GM21737 (cell line): ENCODE results near the gene SLC9A1.

Source experiments
- ATAC-seq: cut with Tn5 transposase; IDR thresholded peaks from one replicate; pipeline ENCODE4 v1.9.1; 2021; ENCODE audit warnings: mild to moderate bottlenecking, moderate library complexity; ENCODE audit not compliant: unreplicated experiment

Gene SLC9A1

GRCh38 chr1:27108588-27108987 lies 46.3 kb downstream of the SLC9A1 start:
- no peak for ATAC-seq

GRCh38 chr1:27106561-27107323 lies 48.2 kb downstream of the SLC9A1 start:
- ATAC-seq: no peak

GRCh38 chr1:27105018-27105417 lies 49.9 kb downstream of the SLC9A1 start:
- no peak for ATAC-seq

DNA sequence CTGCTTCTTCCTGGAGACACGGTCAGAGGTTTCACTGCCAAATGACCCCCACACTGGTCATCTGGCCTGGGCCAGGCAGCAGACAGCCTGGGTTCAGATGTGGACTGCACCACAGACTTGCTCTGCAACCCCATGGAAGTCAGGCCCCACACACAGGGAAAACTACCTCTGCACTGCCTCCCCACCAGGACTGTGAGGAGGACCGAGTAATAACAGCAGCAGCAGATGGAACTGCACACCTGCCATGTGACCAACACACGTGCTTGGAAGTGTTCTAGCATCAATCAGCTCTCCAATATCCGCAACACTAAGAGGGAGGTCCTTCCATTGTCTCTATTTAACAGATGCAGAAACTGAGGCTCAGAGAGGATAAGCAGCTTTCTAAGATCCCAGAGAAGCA lies 51.4 kb downstream of the SLC9A1 start:
- ATAC-seq: no peak

- no peak for ATAC-seq
Measured at GRCh38 chr1:27102707-27103468, 52.0 kb downstream of the SLC9A1 start.

DNA sequence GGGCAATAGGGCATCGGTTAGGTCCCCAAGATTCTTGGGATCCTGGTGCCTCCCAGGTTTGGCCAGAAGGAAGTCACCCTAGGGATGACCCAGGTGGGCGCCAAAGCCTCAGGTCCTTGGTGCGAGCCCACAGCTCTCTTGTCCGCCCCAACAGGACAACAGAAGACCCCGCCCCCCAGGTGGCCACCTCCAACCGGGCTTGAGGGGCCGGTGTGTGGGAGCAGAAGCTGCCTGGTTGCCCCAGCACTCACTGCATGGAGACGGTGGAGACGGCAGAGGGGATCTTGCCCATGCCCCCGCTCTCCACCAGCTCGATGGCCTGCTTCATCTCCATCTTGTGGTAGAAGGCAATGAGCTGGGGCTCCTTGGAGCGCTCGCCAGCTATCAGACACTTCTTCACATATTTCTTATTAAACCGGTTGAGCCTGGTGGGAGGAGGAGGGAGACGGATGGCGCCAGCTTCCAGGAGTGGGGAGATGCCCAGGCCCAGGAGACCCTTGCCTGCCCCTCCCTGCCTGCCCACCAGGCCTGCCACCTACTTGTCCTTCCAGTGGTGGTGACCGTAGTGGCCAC lies 52.7 kb downstream of the SLC9A1 start:
- no peak for ATAC-seq

GRCh38 chr1:27101696-27102095 lies 53.2 kb downstream of the SLC9A1 start:
- ATAC-seq: no peak

GRCh38 chr1:27101054-27101491 lies 53.9 kb downstream of the SLC9A1 start:
- no peak for ATAC-seq

DNA sequence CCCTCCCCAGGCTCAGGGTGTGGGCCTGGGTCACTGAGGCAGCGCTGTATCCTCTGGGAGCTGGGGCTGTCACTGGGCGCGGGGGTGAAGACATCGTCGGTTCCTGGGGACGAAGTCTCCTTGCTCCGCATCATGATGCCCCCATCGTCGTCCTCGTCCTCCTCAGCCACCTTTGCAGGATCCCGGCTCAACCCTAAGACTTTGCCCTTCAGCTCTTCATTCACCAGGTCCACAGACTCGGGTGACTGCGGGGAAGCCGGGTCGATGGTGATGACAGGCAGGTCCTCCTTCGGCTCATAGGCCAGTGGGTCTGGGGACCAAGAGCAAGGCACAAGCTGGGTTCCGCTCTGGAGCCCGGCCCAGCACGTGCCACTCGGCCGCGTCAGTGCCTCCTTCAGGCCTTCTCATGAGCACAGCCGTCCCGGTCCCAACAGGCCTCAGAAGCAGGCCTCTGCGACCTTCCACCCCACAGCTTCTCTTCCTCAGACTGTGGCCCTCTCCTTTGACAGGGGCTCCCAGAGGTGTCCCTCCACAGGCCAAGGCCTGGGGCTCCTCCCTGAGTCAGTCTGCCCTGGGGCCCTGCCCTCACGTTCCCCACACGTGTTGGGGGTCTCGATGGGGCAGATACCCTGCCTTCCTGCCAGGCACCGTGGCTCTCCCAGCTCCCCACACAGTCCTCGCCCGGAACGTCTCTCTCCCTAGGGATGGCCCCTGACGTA lies 54.4 kb downstream of the SLC9A1 start:
- no peak for ATAC-seq

DNA sequence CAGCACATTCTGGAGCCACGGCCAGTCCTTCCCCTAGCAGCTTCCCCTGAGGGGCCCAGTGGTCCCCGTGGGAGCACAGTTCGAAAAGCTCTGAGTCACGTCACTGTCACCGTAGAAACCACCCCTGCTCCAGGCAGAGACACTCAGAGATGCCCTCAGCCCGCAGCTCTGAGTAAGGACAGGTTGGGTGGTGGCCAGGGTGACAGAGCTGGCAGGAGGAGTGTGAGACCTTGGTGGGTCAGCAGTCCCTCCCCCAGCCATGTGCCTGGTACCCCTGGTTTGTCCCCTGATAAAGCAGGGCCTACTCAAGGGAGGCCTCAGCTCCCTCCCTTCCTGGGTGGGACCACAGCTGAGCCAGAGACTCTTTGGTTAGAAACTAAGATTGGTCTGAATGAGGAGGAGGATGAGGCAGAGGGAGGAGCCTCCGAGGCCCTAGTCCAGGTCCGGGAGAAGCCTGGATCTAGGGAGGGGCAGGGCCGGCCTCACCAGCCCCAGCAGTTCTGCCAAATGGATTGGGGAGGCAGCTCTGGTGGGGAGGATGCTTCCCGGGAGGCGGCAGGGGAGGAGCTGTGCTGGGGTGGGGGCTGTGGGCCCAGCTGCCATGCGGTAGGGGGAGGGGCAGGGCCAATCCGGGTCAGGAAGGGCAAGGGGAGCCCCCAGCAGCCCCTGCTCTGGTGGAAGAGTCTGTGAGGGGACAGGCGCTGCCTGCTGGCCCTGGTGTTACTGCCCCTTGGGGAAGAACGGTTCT lies 55.2 kb downstream of the SLC9A1 start:
- no peak for ATAC-seq

DNA sequence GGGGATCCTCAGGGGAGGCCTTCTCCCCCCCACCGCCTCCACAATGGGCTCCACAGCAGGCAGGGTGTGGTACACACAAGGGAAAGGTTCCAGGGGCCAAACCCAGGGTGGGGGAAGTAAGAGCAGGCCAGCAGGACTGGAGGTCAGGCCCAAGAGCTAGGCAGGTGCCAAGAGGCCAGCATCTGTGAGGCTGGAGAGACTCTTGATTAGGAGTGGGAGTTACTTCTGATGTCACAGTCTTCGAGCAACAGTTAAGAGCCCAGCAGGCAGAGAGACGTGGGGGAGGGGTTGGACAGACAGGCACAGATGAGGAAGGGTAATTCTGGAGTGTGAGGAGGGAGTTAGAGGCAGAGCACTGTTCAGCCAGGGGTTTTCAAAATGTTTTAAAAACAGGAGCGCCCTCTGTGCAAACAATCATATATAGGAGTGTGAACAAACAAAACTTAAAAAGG lies 55.8 kb downstream of the SLC9A1 start:
- ATAC-seq: no peak

- no peak for ATAC-seq
Measured at GRCh38 chr1:27098431-27099134, 56.3 kb downstream of the SLC9A1 start.

DNA sequence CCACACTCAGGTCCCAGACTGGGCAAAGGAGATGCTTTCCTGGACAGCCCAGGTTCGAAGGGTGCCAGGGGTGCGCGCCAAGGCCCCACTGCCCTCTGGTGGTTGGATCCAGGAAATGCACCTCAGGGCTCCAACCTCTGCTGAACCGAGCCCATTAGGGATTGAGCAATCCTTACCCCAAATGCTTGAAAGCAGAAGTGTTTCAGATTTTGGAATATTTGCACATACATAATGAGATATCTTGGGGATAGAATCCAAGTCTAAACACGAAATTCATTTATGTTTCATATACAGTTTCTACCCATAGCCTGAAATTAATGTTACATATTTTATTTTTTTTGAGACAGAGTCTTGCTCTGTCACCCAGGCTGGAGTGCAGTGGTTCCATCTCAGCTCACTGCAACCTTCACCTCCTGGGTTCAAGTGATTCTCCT lies 57.4 kb downstream of the SLC9A1 start:
- no peak for ATAC-seq

DNA sequence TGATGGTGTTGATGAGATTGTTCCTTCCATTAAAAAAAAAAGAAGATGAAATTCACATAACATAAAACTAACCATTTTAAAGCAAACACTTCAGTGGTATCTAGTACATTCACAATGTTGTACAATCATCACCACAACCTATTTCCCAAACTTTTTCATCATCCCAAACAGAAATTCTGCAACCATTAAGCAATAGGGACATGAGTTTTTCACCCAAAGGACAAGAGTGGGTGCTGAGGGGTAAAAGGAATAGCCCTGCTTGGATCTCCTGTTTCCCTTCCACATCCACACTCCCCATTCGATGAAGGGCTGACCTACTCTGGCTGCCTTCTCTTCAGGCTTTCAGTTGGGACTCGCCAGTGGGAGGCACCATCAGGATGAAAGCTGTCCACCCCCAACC lies 59.3 kb downstream of the SLC9A1 start:
- ATAC-seq: no peak

GRCh38 chr1:27092888-27093287 lies 62.0 kb downstream of the SLC9A1 start:
- no peak for ATAC-seq

- no peak for ATAC-seq
Measured at GRCh38 chr1:27090911-27091310, 64.0 kb downstream of the SLC9A1 start.

DNA sequence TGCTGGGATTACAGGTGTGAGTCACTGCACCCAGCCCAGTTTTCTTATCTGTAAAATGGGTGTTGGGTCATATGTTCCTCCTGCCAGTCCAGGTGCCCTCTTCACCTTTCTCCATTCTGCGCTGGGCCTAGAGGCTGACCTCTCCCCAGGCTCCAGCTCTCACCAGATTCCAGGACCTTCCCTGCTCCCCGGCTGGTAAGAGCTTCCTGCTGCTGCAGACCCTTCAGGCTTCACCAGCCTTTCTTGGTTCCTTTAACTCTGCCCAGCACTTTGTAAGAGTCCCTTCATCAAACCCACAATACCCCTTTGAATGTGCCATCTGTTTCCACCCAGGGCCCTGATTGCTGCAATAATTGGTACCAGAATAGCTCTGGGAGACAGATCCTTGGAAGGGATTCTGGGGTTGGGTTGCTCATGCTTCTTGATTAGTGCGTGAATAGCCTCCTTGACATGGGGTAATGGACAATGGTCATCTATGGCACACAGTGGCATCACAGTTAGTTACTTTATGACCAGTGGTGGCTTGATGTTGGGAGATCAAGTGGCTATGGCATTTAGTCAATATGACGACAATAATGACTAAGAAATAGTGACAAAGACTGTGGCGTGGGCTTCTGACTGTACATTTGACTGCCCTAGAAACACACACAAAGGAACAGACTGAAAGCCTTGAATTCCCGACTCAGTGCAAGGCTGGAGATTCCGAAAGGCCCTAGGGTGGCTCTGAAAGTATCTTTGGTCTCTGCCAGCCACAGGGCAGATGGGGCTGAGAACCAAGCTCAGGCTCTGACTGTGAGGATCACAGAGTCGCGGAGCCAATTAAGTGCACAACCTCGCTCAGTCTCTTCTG lies 67.3 kb downstream of the SLC9A1 start:
- no peak for ATAC-seq

- no peak for ATAC-seq
Measured at GRCh38 chr1:27086628-27087027, 68.3 kb downstream of the SLC9A1 start.

GRCh38 chr1:27086026-27086425 lies 68.9 kb downstream of the SLC9A1 start:
- no peak for ATAC-seq
